Right atrium auricular region (tissue), 2 donors: ENCODE data around the gene RALGAPB. TPM values are rescaled to one million over a fixed set of nuclear protein-coding genes. Genes with fewer than 3 reads are reported as not detected.

Experiments
- DNase-seq: peaks from one replicate; pipeline ENCODE4 v3.0.0-alpha.2; 2019; ENCODE audit warnings: low spot score
- H3K27ac ChIP-seq, 2 donors: fragments of 200-600 bp; sonication (generic); 1 replicate in 1 of 2; 2 replicates in 1 of 2; pipeline ENCODE4 v1.5.1; 2016 to 2019
- H3K27me3 ChIP-seq, 2 donors: fragments of 200-600 bp; sonication (generic); one replicate each; pipeline versions ENCODE4 v1.5.1 to v1.6.0; 2017 to 2019
- H3K36me3 ChIP-seq: fragments of 200-600 bp; sonication (generic); one replicate; pipeline ENCODE4 v1.5.1; 2016
- H3K4me1 ChIP-seq, 2 donors: fragments of 200-600 bp; sonication (generic); one replicate each; pipeline versions ENCODE4 v1.5.1 to v1.6.0; 2017 to 2019
- H3K4me3 ChIP-seq, 2 donors: fragments of 200-600 bp; sonication (generic); 1 replicate in 1 of 2; 2 replicates in 1 of 2; pipeline ENCODE4 v1.5.1; 2017 to 2019; ENCODE audit warnings: mild to moderate bottlenecking in 1 of 2, moderate library complexity in 1 of 2
- H3K9me3 ChIP-seq, 2 donors: fragments of 200-600 bp; sonication (generic); one replicate each; pipeline ENCODE4 v1.5.1; 2019
- CTCF ChIP-seq, 2 donors: fragments of 200-600 bp; sonication (generic); IDR thresholded peaks; one replicate each; pipeline ENCODE4 v1.5.1; 2019; ENCODE audit warnings: antibody characterized with exemption in 2 of 2
- total RNA-seq, 2 donors: library from RNA; depleted of rRNA; stranded (reverse); fragments of >200 nt; gene quantifications; one replicate each; pipeline ENCODE4 v1.1.0, GENCODE V29; 2016

RALGAPB gene
- total RNA-seq, 2 donors from 2014 or later: 24.6 to 24.8 TPM

- TF ChIP-seq CTCF (IDR thresholded peaks at IDR 0.05): no peak
- no peaks in the 10 kb centered on the region for H3K27me3 ChIP-seq
- H3K9me3 ChIP-seq: no peaks in the 10 kb centered on the region
- no peak overlapping the region for H3K4me3 ChIP-seq
- no peaks in the 10 kb centered on the region for H3K36me3 ChIP-seq
- DNase-seq: no peak
- H3K27ac ChIP-seq: no peak overlapping the region
- H3K4me1 ChIP-seq: peaks cover 0 to 11% of the 10 kb centered on the region in 2 donors
Measured at GRCh38 chr20:38585404-38586180, 112.9 kb downstream of the RALGAPB start.

- Histone ChIP-seq H3K27me3 (no peaks in the 10 kb centered on the region), H3K36me3 (no peaks in the 10 kb centered on the region), H3K9me3 (no peaks in the 10 kb centered on the region), H3K27ac (no peak overlapping the region), H3K4me3 (no peak overlapping the region), H3K4me1 (peaks cover 0 to 5% of the 10 kb centered on the region in 2 donors)
- DNase-seq: no peak
- TF ChIP-seq CTCF (IDR thresholded peaks at IDR 0.05): no peak
Measured at GRCh38 chr20:38586181-38586525, 113.5 kb downstream of the RALGAPB start.

- Histone ChIP-seq H3K4me3 (no peak overlapping the region), H3K36me3 (no peaks in the 10 kb centered on the region), H3K27ac (no peak overlapping the region), H3K9me3 (no peaks in the 10 kb centered on the region), H3K27me3 (no peaks in the 10 kb centered on the region), H3K4me1 (no peaks in the 10 kb centered on the region)
- TF ChIP-seq CTCF (IDR thresholded peaks at IDR 0.05): no peak
- DNase-seq: no peak
Measured at GRCh38 chr20:38588303-38588702, 115.7 kb downstream of the RALGAPB start.

- H3K27ac ChIP-seq: no peak overlapping the region
- no peak overlapping the region for H3K4me3 ChIP-seq
- no peaks in the 10 kb centered on the region for H3K4me1 ChIP-seq
- H3K9me3 ChIP-seq: no peaks in the 10 kb centered on the region
- DNase-seq: no peak
- no peak for TF ChIP-seq CTCF (IDR thresholded peaks at IDR 0.05)
- no peaks in the 10 kb centered on the region for H3K36me3 ChIP-seq
- H3K27me3 ChIP-seq: no peaks in the 10 kb centered on the region
Measured at GRCh38 chr20:38589351-38589750, 116.7 kb downstream of the RALGAPB start.

GRCh38 chr20:38589967-38590675, 117.5 kb downstream of the RALGAPB start:
- no peaks in the 10 kb centered on the region for H3K27me3 ChIP-seq
- no peak for TF ChIP-seq CTCF (IDR thresholded peaks at IDR 0.05)
- H3K9me3 ChIP-seq: no peaks in the 10 kb centered on the region
- no peaks in the 10 kb centered on the region for H3K4me1 ChIP-seq
- no peak overlapping the region for H3K4me3 ChIP-seq
- no peak overlapping the region for H3K27ac ChIP-seq
- H3K36me3 ChIP-seq: no peaks in the 10 kb centered on the region
- DNase-seq: peak; percentile 13
